22Rv1 (cell line): ENCODE results near the gene PYY.

Experiments used
- ZFX ChIP-seq: fragments of 450-650 bp; IDR thresholded peaks from 2 replicates; pipeline ENCODE4 v1.6.1; 2017; ENCODE audit warnings: antibody characterized with exemption, borderline replicate concordance
- TF ChIP-seq, protein P1 (sequence below): fragments of 450-650 bp; IDR thresholded peaks from 2 replicates; pipeline ENCODE4 v1.5.1; 2017; ENCODE audit warnings: mild to moderate bottlenecking

DNA sequence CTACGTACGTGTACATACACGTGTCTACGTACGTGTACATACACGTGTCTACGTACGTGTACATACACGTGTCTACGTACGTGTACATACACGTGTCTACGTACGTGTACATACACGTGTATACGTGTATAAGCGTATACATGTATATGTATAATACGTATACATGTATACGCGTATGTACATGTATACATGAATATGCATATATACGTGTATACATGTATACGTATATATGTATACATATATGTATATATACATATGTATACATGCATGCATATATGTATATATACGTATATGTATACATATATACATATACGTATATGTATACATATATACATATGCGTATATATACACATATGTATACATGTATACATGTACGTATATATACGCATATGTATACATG is 22.2 kb upstream of the PYY start:
- TF ChIP-seq, protein P1, sequence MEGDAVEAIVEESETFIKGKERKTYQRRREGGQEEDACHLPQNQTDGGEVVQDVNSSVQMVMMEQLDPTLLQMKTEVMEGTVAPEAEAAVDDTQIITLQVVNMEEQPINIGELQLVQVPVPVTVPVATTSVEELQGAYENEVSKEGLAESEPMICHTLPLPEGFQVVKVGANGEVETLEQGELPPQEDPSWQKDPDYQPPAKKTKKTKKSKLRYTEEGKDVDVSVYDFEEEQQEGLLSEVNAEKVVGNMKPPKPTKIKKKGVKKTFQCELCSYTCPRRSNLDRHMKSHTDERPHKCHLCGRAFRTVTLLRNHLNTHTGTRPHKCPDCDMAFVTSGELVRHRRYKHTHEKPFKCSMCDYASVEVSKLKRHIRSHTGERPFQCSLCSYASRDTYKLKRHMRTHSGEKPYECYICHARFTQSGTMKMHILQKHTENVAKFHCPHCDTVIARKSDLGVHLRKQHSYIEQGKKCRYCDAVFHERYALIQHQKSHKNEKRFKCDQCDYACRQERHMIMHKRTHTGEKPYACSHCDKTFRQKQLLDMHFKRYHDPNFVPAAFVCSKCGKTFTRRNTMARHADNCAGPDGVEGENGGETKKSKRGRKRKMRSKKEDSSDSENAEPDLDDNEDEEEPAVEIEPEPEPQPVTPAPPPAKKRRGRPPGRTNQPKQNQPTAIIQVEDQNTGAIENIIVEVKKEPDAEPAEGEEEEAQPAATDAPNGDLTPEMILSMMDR = no peak
- TF ChIP-seq ZFX = no peak
